Liver (tissue), 9 donors: ENCODE results near the gene PIP5K1C. TPM values are rescaled to one million over a fixed set of nuclear protein-coding genes. Genes with fewer than 3 reads are reported as not detected.

Source experiments
- DNase-seq: peaks from one replicate; pipeline ENCODE4 v3.0.0-alpha.2; 2017; ENCODE audit warnings: low spot score
- H3K27ac ChIP-seq, 2 donors: one replicate each; pipeline ENCODE4 v1.7.0; 2013; ENCODE audit warnings: inconsistent platforms in 2 of 2, low read length in 2 of 2, control low read depth in 1 of 2, low read depth in 1 of 2, mild to moderate bottlenecking in 1 of 2
- H3K27me3 ChIP-seq, 4 donors: one replicate each; pipeline versions ENCODE4 v1.6.1 to v1.7.0; 2013; ENCODE audit warnings: low read length in 3 of 4, inconsistent platforms in 1 of 4, mild to moderate bottlenecking in 1 of 4, moderate library complexity in 1 of 4; ENCODE audit not compliant: control insufficient read depth in 4 of 4, insufficient read depth in 4 of 4
- H3K36me3 ChIP-seq, 4 donors: one replicate each; pipeline versions ENCODE4 v1.6.1 to v1.7.0; 2013; ENCODE audit warnings: low read length in 3 of 4, mild to moderate bottlenecking in 3 of 4, low read depth in 1 of 4, moderate library complexity in 1 of 4; ENCODE audit not compliant: control insufficient read depth in 4 of 4, insufficient read depth in 3 of 4
- H3K4me1 ChIP-seq, 4 donors: one replicate each; pipeline versions ENCODE4 v1.6.1 to v1.7.0; 2013; ENCODE audit warnings: low read length in 3 of 4, mild to moderate bottlenecking in 3 of 4, moderate library complexity in 1 of 4; ENCODE audit not compliant: control insufficient read depth in 4 of 4, insufficient read depth in 4 of 4
- H3K4me3 ChIP-seq, 3 donors: one replicate each; pipeline versions ENCODE4 v1.6.1 to v1.7.0; 2013; ENCODE audit warnings: low read length in 3 of 3, control low read depth in 1 of 3, low read depth in 1 of 3, mild to moderate bottlenecking in 1 of 3
- H3K9ac ChIP-seq, 2 donors: one replicate each; pipeline ENCODE4 v1.7.0; 2013; ENCODE audit warnings: low read length in 2 of 2, mild to moderate bottlenecking in 2 of 2, moderate library complexity in 2 of 2, control low read depth in 1 of 2, low read depth in 1 of 2
- H3K9me3 ChIP-seq, 4 donors: one replicate each; pipeline versions ENCODE4 v1.6.1 to v1.7.0; 2013; ENCODE audit warnings: low read length in 3 of 4; ENCODE audit not compliant: control insufficient read depth in 4 of 4
- EGR1 ChIP-seq, 2 donors: IDR thresholded peaks; 2 replicates each; pipeline ENCODE4 v1.6.1; 2016 to 2018; ENCODE audit warnings: antibody characterized with exemption in 2 of 2, low read depth in 2 of 2
- FOXA1 ChIP-seq: IDR thresholded peaks from 2 replicates; pipeline ENCODE4 v1.6.1; 2016; ENCODE audit warnings: antibody characterized with exemption
- FOXA2 ChIP-seq: IDR thresholded peaks from 2 replicates; pipeline ENCODE4 v1.6.1; 2016; ENCODE audit warnings: antibody characterized with exemption
- HNF4A ChIP-seq, 2 donors: conservative IDR thresholded peaks; 2 replicates each; pipeline ENCODE4 v1.6.1; 2016; ENCODE audit warnings: antibody characterized with exemption in 2 of 2, mild to moderate bottlenecking in 2 of 2
- HNF4G ChIP-seq: IDR thresholded peaks from 2 replicates; pipeline ENCODE4 v1.6.1; 2016; ENCODE audit warnings: antibody characterized with exemption
- JUND ChIP-seq, 2 donors: IDR thresholded peaks; 2 replicates each; pipeline ENCODE4 v1.6.1; 2016; ENCODE audit warnings: antibody characterized with exemption in 2 of 2
- MAX ChIP-seq: IDR thresholded peaks from 2 replicates; pipeline ENCODE4 v1.6.1; 2016; ENCODE audit warnings: antibody characterized with exemption
- NR2F2 ChIP-seq: IDR thresholded peaks from 2 replicates; pipeline ENCODE4 v1.6.1; 2016; ENCODE audit warnings: antibody characterized with exemption
- RAD21 ChIP-seq, 2 donors: IDR thresholded peaks; 2 replicates each; pipeline ENCODE4 v1.6.1; 2016; ENCODE audit warnings: antibody characterized with exemption in 2 of 2, mild to moderate bottlenecking in 2 of 2
- RXRA ChIP-seq, 2 donors: IDR thresholded peaks; 2 replicates each; pipeline ENCODE4 v1.6.1; 2017 to 2018; ENCODE audit warnings: antibody characterized with exemption in 2 of 2, mild to moderate bottlenecking in 1 of 2
- SP1 ChIP-seq: IDR thresholded peaks from 2 replicates; pipeline ENCODE4 v1.6.1; 2018; ENCODE audit warnings: antibody characterized with exemption, mild to moderate bottlenecking
- TAF1 ChIP-seq: conservative IDR thresholded peaks from 2 replicates; pipeline ENCODE4 v1.6.1; 2016; ENCODE audit warnings: antibody characterized with exemption, mild to moderate bottlenecking
- YY1 ChIP-seq: IDR thresholded peaks from 2 replicates; pipeline ENCODE4 v1.6.1; 2016; ENCODE audit warnings: antibody characterized with exemption, mild to moderate bottlenecking
- ZBTB33 ChIP-seq: IDR thresholded peaks from 2 replicates; pipeline ENCODE4 v1.6.1; 2016; ENCODE audit warnings: antibody characterized with exemption
- WGBS: extraction: QIAGEN DNeasy Blood & Tissue Kit; methylation state at CpG from one replicate; pipeline ENCODE4 v1.1.7; 2013; 5-methylcytosine and 5-hydroxymethylcytosine counted together
- polyA plus RNA-seq, 2 donors: library from polyadenylated mRNA; stranded (reverse) in 1 of 2; unstranded in 1 of 2; fragments of 200-250 nt in 1 of 2; fragments of >200 nt in 1 of 2; fragmentation: Nextera tagmentation in 1 of 2; extraction: Ambion mirVana in 1 of 2; gene quantifications; one replicate each; pipeline versions ENCODE4 v1.2.1 to v1.2.3, GENCODE V29; 2013 to 2015
- total RNA-seq, 2 donors: library from RNA; depleted of rRNA; stranded (reverse); fragments of >200 nt; gene quantifications; one replicate each; pipeline ENCODE4 v1.2.3, GENCODE V29; 2014
- TF ChIP-seq, protein P1 (sequence below): fragments of 150-350 bp; IDR thresholded peaks from 2 replicates; pipeline ENCODE4 v1.5.1; 2017; ENCODE audit warnings: improper control_type of control experiment, low read depth, low read length; ENCODE audit not compliant: missing input control
- donor health status: healthy.
- donor health status: healthy.
- donor health status: healthy.
- donor health status: healthy.
- donor health status: healthy.

The PIP5K1C gene
- total and polyA plus RNA-seq, 4 donors, result 1.8 to 7.4 (median 6.0) TPM

DNA sequence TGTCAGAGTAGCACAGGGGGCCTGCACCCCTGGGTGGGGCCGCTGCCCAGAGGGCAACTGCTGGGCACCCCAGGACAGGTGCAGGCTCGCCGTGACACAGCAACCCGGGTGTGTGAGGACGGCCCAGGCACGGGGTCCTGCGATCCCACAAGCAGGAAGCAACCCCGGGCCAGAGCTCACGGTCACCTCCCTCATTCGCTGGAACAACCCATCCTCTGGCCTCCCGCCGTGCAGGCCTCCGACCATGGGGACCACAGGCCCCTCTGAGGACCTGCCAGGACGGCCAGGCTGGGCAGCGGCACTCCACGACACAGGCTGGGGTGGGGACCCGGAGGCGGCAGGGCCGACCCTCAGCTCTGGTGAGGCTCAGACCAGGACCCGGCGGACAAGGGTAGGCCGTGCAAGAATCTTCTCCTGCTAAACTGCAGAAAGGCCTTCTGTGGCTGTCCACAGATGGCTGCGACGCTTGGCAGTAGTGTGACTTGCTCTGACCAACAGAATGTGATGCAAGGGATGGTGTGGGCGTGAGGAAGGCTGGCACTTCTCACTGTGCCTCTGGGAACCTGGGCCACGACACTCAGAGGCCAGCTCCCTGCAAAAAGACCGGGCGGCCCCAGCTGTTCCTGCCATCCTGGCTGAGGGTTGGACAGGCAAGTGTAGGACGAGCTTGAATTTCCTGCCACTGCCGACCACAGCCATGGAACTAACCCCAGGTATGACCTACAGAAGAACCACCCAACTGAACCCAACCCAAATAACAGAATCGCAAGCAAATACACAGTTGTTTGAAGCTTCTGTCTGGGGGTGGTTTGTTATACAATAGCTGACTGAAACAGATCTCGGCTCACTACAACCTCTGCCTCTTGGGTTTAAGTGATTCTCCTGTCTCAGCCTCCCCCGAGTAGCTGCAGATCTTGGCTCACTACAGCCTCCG, 26.5 kb downstream of the PIP5K1C start:
- no peak overlapping the region for H3K4me3 ChIP-seq
- WGBS, result 95% methylated on average over 34 of the region's 34 CpGs
- TF ChIP-seq TAF1, result no peak
- no peak overlapping the region for H3K27ac ChIP-seq
- no peak for DNase-seq
- H3K4me1 ChIP-seq, result no peaks in the 10 kb centered on the region
- no peaks in the 10 kb centered on the region for H3K9me3 ChIP-seq
- H3K36me3 ChIP-seq, result peaks cover 0 to 2% (median 0%) of the 10 kb centered on the region in 4 donors
- no peaks in the 10 kb centered on the region for H3K27me3 ChIP-seq
- no peak overlapping the region for H3K9ac ChIP-seq

- no peak for TF ChIP-seq RXRA (IDR thresholded peaks at IDR 0.05)
- TF ChIP-seq NR2F2, result no peak
- TF ChIP-seq YY1, result no peak
- TF ChIP-seq HNF4G, result no peak
- TF ChIP-seq FOXA1, result no peak
- TF ChIP-seq RAD21 (IDR thresholded peaks at IDR 0.05), result no peak
- no peak for TF ChIP-seq FOXA2
- TF ChIP-seq MAX, result no peak
- no peak for TF ChIP-seq SP1
- no peak for TF ChIP-seq HNF4A (conservative IDR thresholded peaks at IDR 0.05)
- TF ChIP-seq TAF1, result no peak
- no peak for TF ChIP-seq JUND (IDR thresholded peaks at IDR 0.05)
- TF ChIP-seq, protein P1, sequence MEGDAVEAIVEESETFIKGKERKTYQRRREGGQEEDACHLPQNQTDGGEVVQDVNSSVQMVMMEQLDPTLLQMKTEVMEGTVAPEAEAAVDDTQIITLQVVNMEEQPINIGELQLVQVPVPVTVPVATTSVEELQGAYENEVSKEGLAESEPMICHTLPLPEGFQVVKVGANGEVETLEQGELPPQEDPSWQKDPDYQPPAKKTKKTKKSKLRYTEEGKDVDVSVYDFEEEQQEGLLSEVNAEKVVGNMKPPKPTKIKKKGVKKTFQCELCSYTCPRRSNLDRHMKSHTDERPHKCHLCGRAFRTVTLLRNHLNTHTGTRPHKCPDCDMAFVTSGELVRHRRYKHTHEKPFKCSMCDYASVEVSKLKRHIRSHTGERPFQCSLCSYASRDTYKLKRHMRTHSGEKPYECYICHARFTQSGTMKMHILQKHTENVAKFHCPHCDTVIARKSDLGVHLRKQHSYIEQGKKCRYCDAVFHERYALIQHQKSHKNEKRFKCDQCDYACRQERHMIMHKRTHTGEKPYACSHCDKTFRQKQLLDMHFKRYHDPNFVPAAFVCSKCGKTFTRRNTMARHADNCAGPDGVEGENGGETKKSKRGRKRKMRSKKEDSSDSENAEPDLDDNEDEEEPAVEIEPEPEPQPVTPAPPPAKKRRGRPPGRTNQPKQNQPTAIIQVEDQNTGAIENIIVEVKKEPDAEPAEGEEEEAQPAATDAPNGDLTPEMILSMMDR, result no peak
- no peak for TF ChIP-seq ZBTB33
- H3K4me1 ChIP-seq, result no peaks in the 10 kb centered on the region
Measured at GRCh38 chr19:3672993-3673392, 27.3 kb downstream of the PIP5K1C start.

DNA sequence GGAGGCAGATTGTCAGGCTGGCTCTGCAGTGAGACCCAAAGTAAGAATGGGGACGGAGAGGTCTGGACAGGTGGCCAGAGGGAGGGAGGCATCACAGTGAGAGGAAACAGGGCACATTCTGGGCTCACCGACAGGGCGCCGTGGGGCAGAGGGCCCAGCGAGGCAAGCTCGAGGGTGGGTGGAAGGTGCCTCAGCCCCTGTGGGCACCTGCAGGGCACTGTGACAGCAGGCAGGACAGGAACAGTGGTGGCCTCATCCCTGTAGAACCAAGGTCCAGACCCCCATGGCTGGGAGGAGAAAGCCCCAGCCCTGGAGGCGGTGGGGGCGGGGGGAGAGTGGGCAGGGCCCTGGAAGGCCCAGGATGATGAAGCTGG, 27.7 kb downstream of the PIP5K1C start:
- Histone ChIP-seq H3K36me3 (peaks cover 0 to 2% (median 0%) of the 10 kb centered on the region in 4 donors), H3K9ac (no peak overlapping the region), H3K27ac (peak overlapping the region in 1 of 2 donors; percentile 69), H3K4me1 (no peaks in the 10 kb centered on the region), H3K9me3 (no peaks in the 10 kb centered on the region), H3K4me3 (no peak overlapping the region), H3K27me3 (no peaks in the 10 kb centered on the region)
- TF ChIP-seq, protein P1, result no peak
- no peak for TF ChIP-seq EGR1 (IDR thresholded peaks at IDR 0.05; ENCODE audit: low read depth in 2 of 2)
- no peak for TF ChIP-seq SP1
- WGBS, result 96% methylated on average over 8 of the region's 8 CpGs
- no peak for DNase-seq

More at GRCh38 chr19:3672993-3673392, 27.3 kb downstream of the PIP5K1C start:
- no peaks in the 10 kb centered on the region for H3K27me3 ChIP-seq
- WGBS, result 95% methylated on average over 13 of the region's 13 CpGs
- no peak for DNase-seq
- H3K27ac ChIP-seq, result no peak overlapping the region
- no peak overlapping the region for H3K9ac ChIP-seq
- no peaks in the 10 kb centered on the region for H3K9me3 ChIP-seq
- peaks cover 0 to 2% (median 0%) of the 10 kb centered on the region in 4 donors for H3K36me3 ChIP-seq
- H3K4me3 ChIP-seq, result no peak overlapping the region
